IPS-20b (cell line): ENCODE data around the gene FBXW5.

Experiments used
- H3K27ac ChIP-seq: one replicate; pipeline ENCODE4 v1.5.1; 2013; ENCODE audit warnings: low read length
- H3K27me3 ChIP-seq: 2 replicates; pipeline ENCODE4 v1.6.1; 2013; ENCODE audit warnings: mild to moderate bottlenecking, low read length, inconsistent platforms; ENCODE audit not compliant: insufficient read depth
- H3K36me3 ChIP-seq: 2 replicates; pipeline ENCODE4 v1.6.1; 2013; ENCODE audit warnings: low read depth, mild to moderate bottlenecking, inconsistent platforms, low read length, moderate library complexity; ENCODE audit not compliant: insufficient read depth
- H3K4me1 ChIP-seq: 2 replicates; pipeline ENCODE4 v1.6.1; 2013; ENCODE audit warnings: mild to moderate bottlenecking, control low read depth, inconsistent platforms, low read length, moderate library complexity; ENCODE audit not compliant: insufficient read depth
- H3K4me3 ChIP-seq: 2 replicates; pipeline ENCODE4 v1.5.1; 2013; ENCODE audit warnings: mild to moderate bottlenecking, low read length, inconsistent platforms
- H3K9ac ChIP-seq: 2 replicates; pipeline ENCODE4 v1.6.1; 2013; ENCODE audit warnings: low read depth, mild to moderate bottlenecking, inconsistent platforms, low read length, moderate library complexity
- H3K9me3 ChIP-seq: 2 replicates; pipeline ENCODE4 v1.6.1; 2013; ENCODE audit warnings: mild to moderate bottlenecking, low read depth, low read length, inconsistent platforms; ENCODE audit not compliant: insufficient read depth

Gene FBXW5

DNA sequence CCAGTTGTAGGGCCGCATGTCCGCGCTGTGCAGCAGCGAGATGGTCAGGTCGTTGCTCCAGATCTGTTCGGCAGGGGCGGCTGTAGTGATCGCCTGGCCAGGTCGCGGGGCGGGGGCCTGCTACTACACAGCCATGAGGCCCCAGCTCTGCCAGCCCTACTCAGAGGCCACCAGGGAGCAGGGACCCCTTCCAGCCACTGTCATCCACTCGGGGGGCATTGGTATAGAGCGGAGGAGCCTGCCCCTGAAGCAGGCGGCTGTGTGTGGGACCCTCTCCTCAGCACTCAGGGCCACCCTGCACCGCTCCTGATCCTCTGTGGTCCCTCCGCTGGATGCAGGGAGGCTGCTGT, 1.7 kb downstream of the FBXW5 start:
- no peaks in the 10 kb centered on the region for H3K9me3 ChIP-seq
- no peaks in the 10 kb centered on the region for H3K27me3 ChIP-seq
- no peak overlapping the region for H3K27ac ChIP-seq
- H3K9ac ChIP-seq, result no peak overlapping the region
- H3K36me3 ChIP-seq, result peaks cover 29% of the 10 kb centered on the region
- H3K4me1 ChIP-seq, result no peaks in the 10 kb centered on the region
- no peak overlapping the region for H3K4me3 ChIP-seq

GRCh38 chr9:136942112-136942880, 2.2 kb downstream of the FBXW5 start:
- Histone ChIP-seq H3K36me3 (peaks cover 29% of the 10 kb centered on the region), H3K9ac (no peak overlapping the region), H3K27me3 (no peaks in the 10 kb centered on the region), H3K4me1 (no peaks in the 10 kb centered on the region), H3K4me3 (no peak overlapping the region), H3K9me3 (no peaks in the 10 kb centered on the region), H3K27ac (no peak overlapping the region)

GRCh38 chr9:136941231-136942111, 3.1 kb downstream of the FBXW5 start:
- H3K4me3 ChIP-seq, result no peak overlapping the region
- H3K36me3 ChIP-seq, result peaks cover 29% of the 10 kb centered on the region
- no peak overlapping the region for H3K27ac ChIP-seq
- H3K4me1 ChIP-seq, result no peaks in the 10 kb centered on the region
- H3K9ac ChIP-seq, result no peak overlapping the region
- no peaks in the 10 kb centered on the region for H3K27me3 ChIP-seq
- no peaks in the 10 kb centered on the region for H3K9me3 ChIP-seq

DNA sequence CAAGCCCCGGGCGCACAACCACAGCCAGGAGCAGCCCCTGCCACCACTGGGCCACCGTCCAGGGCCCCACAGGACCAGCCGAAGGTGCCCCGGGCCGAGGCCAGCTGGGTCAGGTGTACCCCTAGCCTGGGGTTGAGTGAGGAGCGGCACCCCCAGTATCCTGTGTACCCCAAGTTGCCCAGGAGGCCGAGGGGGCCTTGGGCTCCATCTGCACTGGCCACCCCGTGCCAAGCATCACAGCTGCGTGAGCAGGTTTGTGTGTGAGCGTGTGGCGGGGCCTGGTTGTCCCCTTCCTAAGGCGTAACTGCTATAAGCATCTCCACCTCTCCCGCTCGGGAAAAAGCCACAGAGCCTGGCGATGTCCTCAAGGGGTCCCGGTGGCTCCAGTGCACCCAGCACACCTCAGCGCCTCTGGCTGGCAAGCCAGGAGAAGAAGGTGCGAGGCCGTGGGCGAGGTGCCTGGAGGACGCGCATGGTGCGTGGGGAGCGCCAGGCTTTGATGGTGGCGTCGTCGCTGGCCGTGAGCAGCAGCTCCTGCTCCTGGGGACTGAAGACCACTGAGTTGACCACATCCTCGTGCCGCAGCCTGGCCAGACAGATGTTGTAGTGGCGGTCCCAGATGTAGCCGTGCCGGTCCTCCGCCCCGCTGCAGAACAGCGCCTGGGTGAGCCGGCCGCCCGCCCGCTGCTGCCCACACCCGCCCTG, 3.9 kb downstream of the FBXW5 start:
- Histone ChIP-seq H3K27me3 (no peaks in the 10 kb centered on the region), H3K27ac (no peak overlapping the region), H3K36me3 (peaks cover 29% of the 10 kb centered on the region), H3K9me3 (no peaks in the 10 kb centered on the region), H3K9ac (no peak overlapping the region), H3K4me3 (no peak overlapping the region), H3K4me1 (no peaks in the 10 kb centered on the region)

DNA sequence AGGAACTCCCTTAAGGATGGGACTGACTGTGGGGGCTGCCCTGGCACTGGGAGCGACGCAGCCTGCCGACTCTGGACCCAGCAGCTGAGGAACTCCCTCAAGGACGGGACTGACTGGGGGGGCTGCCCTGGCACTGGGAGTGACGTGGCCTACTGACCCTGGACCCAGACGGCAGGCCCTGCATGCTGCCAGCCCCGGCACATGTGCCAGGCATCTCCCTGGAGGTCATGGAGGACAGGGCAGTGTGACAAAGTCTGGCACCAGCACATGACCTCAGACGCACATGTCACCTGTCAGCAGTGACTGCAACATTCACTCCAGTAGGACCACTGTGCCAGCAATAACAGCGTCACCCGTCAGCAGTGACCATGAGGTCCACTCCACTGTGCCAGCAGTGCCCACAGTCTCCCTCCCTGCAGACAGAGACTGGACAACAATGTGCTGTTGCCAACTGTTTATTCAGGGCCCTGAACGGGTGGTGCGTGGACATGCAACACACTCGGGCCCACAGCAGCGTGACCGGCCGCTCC, 4.5 kb downstream of the FBXW5 start:
- Histone ChIP-seq H3K36me3 (peaks cover 29% of the 10 kb centered on the region), H3K4me1 (no peaks in the 10 kb centered on the region)

GRCh38 chr9:136939431-136939995, 5.0 kb downstream of the FBXW5 start:
- Histone ChIP-seq H3K27ac (no peak overlapping the region), H3K4me1 (no peaks in the 10 kb centered on the region), H3K36me3 (peaks cover 29% of the 10 kb centered on the region), H3K27me3 (no peaks in the 10 kb centered on the region), H3K4me3 (no peak overlapping the region), H3K9me3 (no peaks in the 10 kb centered on the region), H3K9ac (no peak overlapping the region)

More for the DNA sequence above, 4.5 kb downstream of the FBXW5 start:
- H3K27me3 ChIP-seq, result no peaks in the 10 kb centered on the region
- H3K4me3 ChIP-seq, result no peak overlapping the region
- H3K27ac ChIP-seq, result no peak overlapping the region
- H3K9me3 ChIP-seq, result no peaks in the 10 kb centered on the region
- H3K9ac ChIP-seq, result no peak overlapping the region

- Histone ChIP-seq H3K9ac (no peak overlapping the region), H3K27ac (no peak overlapping the region), H3K4me3 (no peak overlapping the region), H3K27me3 (no peaks in the 10 kb centered on the region), H3K4me1 (no peaks in the 10 kb centered on the region), H3K9me3 (no peaks in the 10 kb centered on the region), H3K36me3 (peaks cover 29% of the 10 kb centered on the region)
Measured at GRCh38 chr9:136937186-136938001, 7.1 kb downstream of the FBXW5 start.

DNA sequence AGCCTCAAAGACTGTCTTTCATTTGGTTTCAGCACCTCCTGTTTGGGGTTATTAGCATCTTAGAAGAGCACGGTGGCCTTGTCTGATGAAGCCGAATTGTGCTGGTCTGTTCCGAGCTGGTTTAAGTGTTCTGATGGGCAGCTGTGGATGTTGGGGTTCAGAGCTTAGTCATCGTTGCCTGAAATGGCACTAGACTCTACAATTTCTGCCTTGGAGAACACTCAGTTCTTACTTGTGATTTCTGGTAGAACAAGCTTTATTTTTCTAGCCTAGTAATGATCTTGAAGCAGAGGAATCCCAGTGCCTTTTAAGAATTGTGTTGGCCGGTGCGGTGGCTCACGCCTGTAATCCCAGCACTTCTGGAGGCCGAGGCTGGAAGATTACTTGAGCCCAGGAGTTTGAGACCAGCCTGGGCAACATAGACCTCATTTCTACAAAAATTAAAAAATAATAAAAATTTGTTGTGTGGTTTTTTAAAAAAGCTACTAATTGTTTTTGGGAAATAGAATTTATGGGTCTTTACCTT, 7.8 kb downstream of the FBXW5 start:
- no peaks in the 10 kb centered on the region for H3K27me3 ChIP-seq
- H3K36me3 ChIP-seq, result peaks cover 26% of the 10 kb centered on the region

DNA sequence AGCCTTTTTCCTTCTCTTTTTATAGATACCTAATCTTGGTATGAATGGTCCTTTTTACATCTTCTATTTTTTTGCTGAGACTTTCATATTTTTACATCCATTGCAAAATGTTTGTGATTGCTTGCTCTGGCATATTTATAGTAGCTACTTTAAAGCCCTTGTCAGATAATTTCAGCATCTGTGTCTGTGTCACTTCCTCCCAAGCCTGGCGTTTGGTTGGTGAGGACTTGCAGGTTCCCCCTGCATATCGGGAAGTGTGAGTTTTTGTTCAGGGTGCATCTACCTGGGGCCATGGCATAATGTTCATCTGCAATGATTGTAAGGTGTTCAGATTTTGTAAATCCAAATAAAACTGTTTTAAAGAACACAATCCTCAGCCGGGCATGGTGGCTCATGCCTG, 8.9 kb downstream of the FBXW5 start:
- Histone ChIP-seq H3K9ac (no peak overlapping the region), H3K9me3 (no peaks in the 10 kb centered on the region), H3K27ac (no peak overlapping the region), H3K36me3 (peaks cover 16% of the 10 kb centered on the region; the same call in 1 of the 2 replicates), H3K4me3 (no peak overlapping the region), H3K4me1 (no peaks in the 10 kb centered on the region), H3K27me3 (no peaks in the 10 kb centered on the region)

More for the DNA sequence above, 7.8 kb downstream of the FBXW5 start:
- no peak overlapping the region for H3K27ac ChIP-seq
- H3K9ac ChIP-seq, result no peak overlapping the region
- H3K9me3 ChIP-seq, result no peaks in the 10 kb centered on the region
- no peak overlapping the region for H3K4me3 ChIP-seq
- no peaks in the 10 kb centered on the region for H3K4me1 ChIP-seq

DNA sequence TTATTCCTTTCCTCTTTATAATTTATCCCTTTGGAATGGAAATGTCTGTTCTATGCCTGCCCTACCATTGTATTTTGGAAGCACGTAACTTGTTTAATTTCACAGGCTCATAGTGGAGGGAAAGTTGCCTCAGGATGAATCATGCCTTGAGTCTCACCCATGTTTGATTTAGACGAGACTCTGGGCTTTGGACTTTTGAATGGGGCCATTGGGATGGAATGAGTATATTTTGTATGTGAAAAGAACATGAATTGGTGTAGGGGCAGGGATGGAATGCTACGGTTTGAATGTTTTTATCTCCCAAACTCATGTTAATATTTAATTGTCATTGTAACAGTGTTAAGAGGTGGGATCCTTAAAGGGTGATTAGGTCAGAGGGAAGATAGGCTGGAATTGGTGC, 10.3 kb downstream of the FBXW5 start:
- Histone ChIP-seq H3K4me3 (no peak overlapping the region), H3K27me3 (no peaks in the 10 kb centered on the region), H3K4me1 (no peaks in the 10 kb centered on the region), H3K9ac (no peak overlapping the region), H3K27ac (no peak overlapping the region), H3K9me3 (no peaks in the 10 kb centered on the region), H3K36me3 (peaks cover 4% of the 10 kb centered on the region; the same call in 1 of the 2 replicates)
